ENCODE measurements around the gene SLC45A1.
A peak's percentile ranks its signal among the peaks of the same experiment; 100 is the strongest.

DNA sequence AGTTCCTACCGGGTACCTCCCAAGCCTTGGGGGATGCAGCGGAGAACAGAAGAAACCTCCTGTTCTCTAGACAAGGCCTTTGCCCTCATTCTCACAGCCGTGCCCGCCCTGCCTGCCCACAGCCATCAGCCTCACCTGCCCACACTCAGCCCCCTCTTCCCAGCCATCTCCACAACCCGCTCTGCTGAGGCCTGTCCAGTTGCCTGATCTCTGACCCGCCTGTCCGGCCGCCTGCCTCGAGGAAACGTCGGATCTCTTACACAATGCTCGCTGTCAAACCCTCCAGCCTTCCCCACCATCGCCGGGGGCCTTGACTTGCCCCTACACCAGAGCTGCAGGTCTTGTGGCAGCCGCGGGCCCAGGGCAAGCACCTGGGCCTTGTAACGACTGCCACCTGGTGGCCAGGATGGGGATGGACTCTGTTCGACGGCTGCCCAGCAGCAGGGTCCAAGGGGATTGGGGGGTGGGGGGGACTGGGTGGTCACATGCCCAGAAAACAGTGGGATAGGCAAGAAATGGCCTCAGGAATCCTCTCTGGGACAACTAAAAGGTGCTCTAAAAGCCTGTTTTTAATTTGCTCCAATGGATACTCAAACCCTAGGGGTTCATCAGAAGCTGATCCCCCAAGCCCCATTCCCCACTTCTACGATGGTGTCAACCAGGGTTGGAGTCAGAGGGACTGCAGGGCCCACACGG lies 31.0 kb downstream of the SLC45A1 start:
- TF ChIP-seq, protein P1, sequence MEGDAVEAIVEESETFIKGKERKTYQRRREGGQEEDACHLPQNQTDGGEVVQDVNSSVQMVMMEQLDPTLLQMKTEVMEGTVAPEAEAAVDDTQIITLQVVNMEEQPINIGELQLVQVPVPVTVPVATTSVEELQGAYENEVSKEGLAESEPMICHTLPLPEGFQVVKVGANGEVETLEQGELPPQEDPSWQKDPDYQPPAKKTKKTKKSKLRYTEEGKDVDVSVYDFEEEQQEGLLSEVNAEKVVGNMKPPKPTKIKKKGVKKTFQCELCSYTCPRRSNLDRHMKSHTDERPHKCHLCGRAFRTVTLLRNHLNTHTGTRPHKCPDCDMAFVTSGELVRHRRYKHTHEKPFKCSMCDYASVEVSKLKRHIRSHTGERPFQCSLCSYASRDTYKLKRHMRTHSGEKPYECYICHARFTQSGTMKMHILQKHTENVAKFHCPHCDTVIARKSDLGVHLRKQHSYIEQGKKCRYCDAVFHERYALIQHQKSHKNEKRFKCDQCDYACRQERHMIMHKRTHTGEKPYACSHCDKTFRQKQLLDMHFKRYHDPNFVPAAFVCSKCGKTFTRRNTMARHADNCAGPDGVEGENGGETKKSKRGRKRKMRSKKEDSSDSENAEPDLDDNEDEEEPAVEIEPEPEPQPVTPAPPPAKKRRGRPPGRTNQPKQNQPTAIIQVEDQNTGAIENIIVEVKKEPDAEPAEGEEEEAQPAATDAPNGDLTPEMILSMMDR (IDR thresholded peaks at IDR 0.05), result peak; percentile 25 to 80
- TF ChIP-seq POLR2AphosphoS5 (IDR thresholded peaks at IDR 0.05), result no peak

Data from suprapubic skin (tissue), 3 donors.